GM19452 (cell line): ENCODE results near the gene SELENOW.
A peak's percentile ranks its signal among the peaks of the same experiment; 100 is the strongest.
"Not testable (repeated sequence)": the region's sequence is repeated elsewhere in the genome, so short reads cannot be mapped to it uniquely, and the experiment has no call there.

ENCODE experiments used
- ATAC-seq: cut with Tn5 transposase; IDR thresholded peaks from one replicate; pipeline ENCODE4 v1.9.1; 2021; ENCODE audit not compliant: unreplicated experiment

SELENOW gene

GRCh38 chr19:47778049-47778953 lies at the start of gene SELENOW:
Gene SELENOW, plus strand, starts transcription at chr19:47778703. Its CDS starts 83 bp downstream, at chr19:47778786.
- ATAC-seq = peak; percentile 68

- ATAC-seq = no peak
Measured at GRCh38 chr19:47729468-47729798, 49.1 kb upstream of the SELENOW start.

GRCh38 chr19:47729799-47730520 lies 48.5 kb upstream of the SELENOW start:
- ATAC-seq = no peak

- no peak for ATAC-seq
Measured at GRCh38 chr19:47730521-47730889, 48.0 kb upstream of the SELENOW start.

- ATAC-seq = no peak
Measured at GRCh38 chr19:47730910-47731309, 47.6 kb upstream of the SELENOW start.

GRCh38 chr19:47735131-47735530 lies 43.4 kb upstream of the SELENOW start:
- ATAC-seq = no peak

GRCh38 chr19:47740866-47741519 lies 37.5 kb upstream of the SELENOW start:
- ATAC-seq = no peak

GRCh38 chr19:47741544-47742140 lies 36.9 kb upstream of the SELENOW start:
- ATAC-seq = no peak

GRCh38 chr19:47742634-47743033 lies 35.9 kb upstream of the SELENOW start:
- ATAC-seq = no peak

GRCh38 chr19:47745010-47745901 lies 33.2 kb upstream of the SELENOW start, which contains the start of gene NOP53:
Gene NOP53, plus strand, starts transcription at chr19:47745546. Its CDS starts 14 bp downstream, at chr19:47745560.
- peak; percentile 65 for ATAC-seq

- not testable (repeated sequence) for ATAC-seq
Measured at GRCh38 chr19:47746129-47746528, 32.4 kb upstream of the SELENOW start.

- no peak for ATAC-seq
Measured at GRCh38 chr19:47749326-47749725, 29.2 kb upstream of the SELENOW start.

- no peak for ATAC-seq
Measured at GRCh38 chr19:47750752-47751151, 27.8 kb upstream of the SELENOW start.

GRCh38 chr19:47752440-47753211 lies 25.9 kb upstream of the SELENOW start:
- ATAC-seq = no peak

GRCh38 chr19:47754206-47755064 lies 24.1 kb upstream of the SELENOW start:
- ATAC-seq = no peak

- no peak for ATAC-seq
Measured at GRCh38 chr19:47755065-47755761, 23.3 kb upstream of the SELENOW start.

- no peak for ATAC-seq
Measured at GRCh38 chr19:47755762-47756626, 22.5 kb upstream of the SELENOW start.
